Non-pigmented ciliary epithelial cell (primary cell): Measurements from ENCODE around the gene EN1.

Experiments
- DNase-seq: peaks from one replicate; pipeline ENCODE4 v3.0.0-alpha.2; 2010; ENCODE audit warnings: low read depth

Gene EN1

GRCh38 chr2:118846953-118847761 is at the start of gene EN1:
Gene EN1, minus strand, starts transcription at chr2:118847648. Its CDS starts 481 bp downstream, at chr2:118847167.
- no peak for DNase-seq

GRCh38 chr2:118893100-118893499 is 45.7 kb upstream of the EN1 start:
- no peak for DNase-seq

GRCh38 chr2:118889995-118890394 is 42.5 kb upstream of the EN1 start:
- DNase-seq, result no peak

DNA sequence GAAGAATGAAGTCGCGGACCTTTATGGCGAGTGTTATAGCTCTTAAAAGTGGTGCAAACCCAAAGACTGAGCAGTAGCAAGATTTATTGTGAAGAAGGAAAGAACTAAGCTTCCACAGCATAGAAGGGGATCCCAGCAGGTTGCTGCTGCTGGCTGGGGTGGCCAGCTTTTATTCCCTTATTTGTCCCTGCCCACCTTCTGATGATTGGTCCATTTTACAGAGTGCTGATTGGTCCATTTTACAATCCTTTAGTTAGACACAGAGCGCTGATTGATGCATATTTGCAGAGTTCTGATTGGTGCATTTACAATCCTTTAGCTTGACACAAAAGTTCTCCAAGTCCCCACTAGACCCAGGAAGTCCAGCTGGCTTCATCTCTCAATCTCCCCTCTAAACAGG is 36.3 kb upstream of the EN1 start:
- DNase-seq, result no peak

DNA sequence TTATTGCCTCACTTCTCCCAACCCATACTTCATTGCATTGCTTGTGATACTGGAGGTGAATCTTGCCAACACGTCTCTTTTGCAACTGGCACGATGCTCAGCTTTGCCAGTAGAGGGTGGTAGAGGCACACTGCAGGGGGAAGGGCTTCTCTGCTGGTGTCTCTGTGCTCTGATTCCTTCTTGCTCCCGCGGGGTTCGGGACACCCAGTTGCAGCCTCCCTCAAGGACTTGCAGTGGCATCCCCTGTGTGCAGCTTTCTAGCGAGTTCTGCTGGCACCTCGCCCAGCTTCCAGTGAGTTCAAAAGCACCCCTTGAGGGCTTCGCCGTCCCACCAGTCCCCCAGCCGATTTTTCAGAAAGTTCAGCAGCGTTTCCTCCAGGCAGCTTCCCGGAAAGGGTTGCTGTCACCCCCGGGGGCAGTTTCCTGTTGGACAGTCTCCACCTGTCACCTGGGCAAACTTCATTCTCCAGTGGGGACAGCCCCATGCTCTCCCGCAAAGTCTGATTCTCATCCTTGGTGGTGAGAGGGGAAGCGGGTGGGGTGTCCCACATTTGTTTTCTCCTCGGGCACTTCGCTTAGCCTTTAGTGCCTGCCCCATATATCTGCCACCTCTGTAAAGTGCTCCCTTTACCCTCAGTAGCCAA is 35.4 kb upstream of the EN1 start:
- no peak for DNase-seq

GRCh38 chr2:118881490-118882129 is 34.2 kb upstream of the EN1 start:
- no peak for DNase-seq

DNA sequence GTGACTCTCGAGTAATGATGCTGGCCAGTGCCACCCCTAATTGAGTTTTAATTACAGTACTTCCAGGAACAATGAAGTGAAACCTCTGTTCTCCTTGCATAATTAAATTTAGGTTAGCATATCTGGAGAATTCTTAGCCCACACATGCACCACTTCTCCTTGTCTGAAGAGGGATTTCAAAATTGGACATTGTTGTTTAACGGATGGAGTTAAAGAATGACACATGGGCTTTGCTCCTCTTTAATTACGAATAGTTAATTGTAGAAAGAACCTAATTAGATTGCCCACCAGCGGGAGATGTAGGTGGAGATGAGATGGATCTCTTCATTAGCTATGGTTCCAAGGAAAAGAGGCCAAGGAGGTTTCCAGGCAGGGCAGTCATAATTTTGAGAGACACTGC is 33.1 kb upstream of the EN1 start:
- DNase-seq, result no peak

GRCh38 chr2:118878531-118879149 is 31.2 kb upstream of the EN1 start:
- DNase-seq, result no peak

- DNase-seq, result no peak
Observed at GRCh38 chr2:118875318-118875717, 27.9 kb upstream of the EN1 start.

DNA sequence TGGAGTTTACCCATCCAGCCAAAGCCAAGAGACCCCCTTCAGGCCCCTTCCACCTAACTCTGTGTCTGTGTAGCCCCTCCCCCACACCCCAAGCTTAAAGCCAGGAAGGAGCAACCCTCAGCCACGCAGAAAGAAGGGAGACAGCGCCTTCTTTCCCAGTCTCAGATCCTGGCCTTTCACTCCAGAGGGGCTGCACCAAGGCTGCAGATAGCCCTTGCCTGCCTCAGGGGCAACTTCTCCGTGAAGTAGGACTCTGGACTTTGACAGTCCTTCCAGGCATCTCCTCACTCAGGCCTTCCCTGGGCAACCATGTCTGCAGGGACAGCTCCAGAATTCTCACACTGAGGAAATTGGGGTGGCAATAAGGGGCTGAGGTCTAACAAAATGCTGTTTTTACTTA is 26.9 kb upstream of the EN1 start:
- DNase-seq, result no peak

- DNase-seq, result no peak
Observed at GRCh38 chr2:118865106-118865505, 17.7 kb upstream of the EN1 start.

DNA sequence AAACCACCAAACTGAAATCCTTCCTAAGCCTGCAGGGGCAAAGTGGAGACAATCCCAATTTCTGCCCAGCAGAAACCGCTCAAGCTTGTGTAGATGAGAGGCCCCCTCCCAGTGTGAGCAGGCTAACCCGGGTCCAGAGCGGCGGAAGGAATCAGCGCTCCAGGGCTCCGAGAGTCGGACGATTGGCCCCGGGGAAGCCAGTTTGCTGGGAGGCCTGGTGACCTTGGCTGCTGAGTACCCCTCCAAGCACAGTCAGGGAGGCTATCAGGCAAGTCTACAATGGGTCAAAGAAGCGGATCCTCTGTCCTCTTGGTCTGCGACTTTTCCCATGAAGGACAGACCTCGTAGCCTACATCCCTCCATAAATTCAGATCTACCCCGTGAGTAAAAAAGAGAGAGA is 16.8 kb upstream of the EN1 start:
- no peak for DNase-seq

DNA sequence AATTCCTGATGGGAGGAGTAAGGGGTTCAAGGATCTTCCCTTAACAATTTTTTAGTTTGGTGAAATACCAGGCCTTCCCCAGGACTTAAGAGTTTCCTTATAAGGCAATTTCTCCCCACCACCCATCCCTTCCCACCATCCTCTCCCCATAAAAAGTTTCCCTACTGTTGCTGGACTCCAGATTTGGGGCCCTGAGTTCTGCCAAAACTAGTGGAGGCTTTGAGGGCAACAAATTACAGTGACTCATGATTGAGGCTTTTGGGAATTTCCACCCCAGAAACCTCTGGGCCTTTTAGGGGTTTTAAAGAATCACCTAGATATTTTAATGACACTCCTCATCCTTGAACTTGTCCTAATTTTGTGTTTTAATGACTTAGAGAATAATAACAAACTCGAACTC is 14.3 kb upstream of the EN1 start:
- DNase-seq, result no peak

- DNase-seq, result no peak
Observed at GRCh38 chr2:118861242-118861641, 13.8 kb upstream of the EN1 start.

DNA sequence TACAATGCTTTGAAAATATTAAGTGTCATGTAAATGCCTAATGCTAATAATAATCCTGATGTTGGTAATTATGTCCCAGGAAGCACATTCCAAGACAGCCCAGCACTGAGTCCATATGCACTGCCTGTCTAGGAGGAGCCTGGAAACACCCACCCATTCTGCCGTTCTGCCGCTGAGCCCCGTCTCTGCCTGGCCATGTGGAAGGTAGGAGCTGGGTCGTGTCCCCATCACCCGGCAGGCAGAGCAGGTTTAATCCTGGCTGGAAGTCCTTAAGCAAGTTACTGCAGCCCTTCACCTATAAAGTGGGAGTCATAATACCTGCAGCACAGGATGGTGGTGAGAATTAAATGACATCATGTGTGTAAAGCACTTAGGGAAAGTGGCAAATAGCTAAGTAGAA is 13.1 kb upstream of the EN1 start:
- no peak for DNase-seq

DNA sequence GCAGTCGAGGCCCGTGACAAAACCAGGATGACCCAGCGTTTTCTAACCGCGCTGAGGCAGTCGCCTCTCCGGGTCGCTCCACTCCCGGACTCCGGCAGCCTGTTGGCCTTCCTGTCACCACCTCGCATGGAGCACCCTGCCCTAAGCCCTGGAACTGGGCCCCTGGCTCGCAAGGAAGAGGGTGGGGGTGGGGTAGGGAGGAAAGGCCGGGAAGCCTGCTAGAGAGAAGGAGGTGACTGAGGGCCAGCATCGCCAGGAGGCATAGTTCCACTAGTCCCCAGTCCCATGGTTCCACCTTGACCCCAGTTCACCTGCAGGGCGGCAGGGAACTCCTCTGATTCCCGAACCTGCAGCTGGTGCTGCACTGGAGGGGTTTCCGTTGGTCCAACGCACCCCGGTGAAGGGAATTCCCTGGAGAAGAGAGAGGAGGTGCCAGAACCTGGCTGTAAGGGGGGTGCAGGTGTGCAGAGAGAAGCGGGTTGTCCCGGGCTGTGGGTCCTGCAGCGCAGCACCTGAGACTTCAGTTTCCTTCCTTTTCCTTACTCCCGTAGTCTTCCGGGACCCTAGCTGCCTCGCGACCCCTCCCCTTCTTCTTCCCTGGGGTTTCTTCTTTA is 11.8 kb upstream of the EN1 start:
- no peak for DNase-seq

- DNase-seq, result no peak
Observed at GRCh38 chr2:118858485-118859156, 11.2 kb upstream of the EN1 start.

GRCh38 chr2:118857677-118858484 is 10.4 kb upstream of the EN1 start:
- no peak for DNase-seq

DNA sequence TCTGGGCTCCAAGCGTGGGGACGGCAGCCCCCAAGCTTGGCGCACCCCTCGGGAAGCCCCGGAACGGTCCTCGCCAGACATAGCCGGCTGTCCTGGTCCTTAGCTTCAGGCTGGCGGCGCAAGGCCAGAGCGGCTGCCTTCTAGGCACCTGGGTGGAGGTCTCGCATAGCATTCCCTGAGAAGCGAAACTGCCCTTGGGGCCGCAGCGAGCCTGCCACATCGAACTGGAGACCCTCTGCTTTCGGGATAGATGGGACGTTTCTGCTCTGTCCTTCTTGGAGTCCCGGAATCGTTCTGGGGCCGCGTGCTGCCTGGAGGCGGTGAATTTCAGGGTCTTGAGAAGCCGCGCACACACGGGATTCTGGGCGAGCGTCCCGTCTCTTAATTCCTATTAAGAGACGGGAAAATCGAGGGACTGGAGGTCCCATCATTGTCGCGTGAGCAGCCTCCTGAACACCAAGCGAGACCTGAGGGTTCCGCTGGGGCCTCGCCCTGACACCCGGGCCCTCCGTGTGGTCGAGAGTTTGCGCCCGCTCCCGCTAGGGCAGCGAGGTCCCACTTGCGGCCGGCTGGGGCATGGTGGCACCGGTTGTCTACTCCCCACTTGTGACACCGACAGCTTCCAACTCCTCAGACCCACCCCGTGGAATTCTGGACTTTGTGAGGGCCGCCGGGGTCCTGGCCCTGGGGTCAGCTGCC is 9.7 kb upstream of the EN1 start:
- DNase-seq, result no peak

GRCh38 chr2:118856330-118856977 is 9.0 kb upstream of the EN1 start:
- DNase-seq, result no peak
